H9 (cell line): ENCODE data around the gene LPCAT1. TPM values are rescaled to one million over a fixed set of nuclear protein-coding genes. Genes with fewer than 3 reads are reported as not detected.

Experiments used
- DNase-seq: peaks from one replicate; pipeline ENCODE4 v3.0.0-alpha.2; 2017
- H2AFZ ChIP-seq: one replicate; pipeline ENCODE4 v1.6.1; 2013; ENCODE audit warnings: mild to moderate bottlenecking, low read length, control low read depth, moderate library complexity
- H2AK5ac ChIP-seq: 2 replicates; pipeline ENCODE4 v1.6.1; 2013; ENCODE audit warnings: low read length, control low read depth, mixed read lengths; ENCODE audit not compliant: insufficient read length
- H2BK120ac ChIP-seq: one replicate; pipeline ENCODE4 v1.6.1; 2013; ENCODE audit warnings: low read depth, mild to moderate bottlenecking, low read length, control low read depth, inconsistent platforms; ENCODE audit not compliant: poor library complexity, severe bottlenecking
- H2BK12ac ChIP-seq: 2 replicates; pipeline ENCODE4 v1.6.1; 2013; ENCODE audit warnings: low read length, control low read depth, mixed read lengths, low read depth; ENCODE audit not compliant: insufficient read length
- H2BK15ac ChIP-seq: 2 replicates; pipeline ENCODE4 v1.6.1; 2013; ENCODE audit warnings: low read depth, low read length, control low read depth
- H2BK20ac ChIP-seq: one replicate; pipeline ENCODE4 v1.6.1; 2013; ENCODE audit warnings: low read depth, mild to moderate bottlenecking, low read length, control low read depth, inconsistent platforms; ENCODE audit not compliant: poor library complexity, severe bottlenecking
- H2BK5ac ChIP-seq: 2 replicates; pipeline ENCODE4 v1.6.1; 2013; ENCODE audit warnings: low read length, control low read depth, mixed read lengths; ENCODE audit not compliant: insufficient read length
- H3K14ac ChIP-seq: 2 replicates; pipeline ENCODE4 v1.6.1; 2013; ENCODE audit warnings: low read length, control low read depth; ENCODE audit not compliant: insufficient read depth
- H3K18ac ChIP-seq: 2 replicates; pipeline ENCODE4 v1.6.1; 2013; ENCODE audit warnings: low read depth, mild to moderate bottlenecking, mixed read lengths, low read length, control low read depth; ENCODE audit not compliant: insufficient read length
- H3K23ac ChIP-seq: 2 replicates; pipeline ENCODE4 v1.6.1; 2013; ENCODE audit warnings: low read length, control low read depth, mixed read lengths, low read depth; ENCODE audit not compliant: insufficient read length
- H3K23me2 ChIP-seq: 2 replicates; pipeline ENCODE4 v1.6.1; 2013; ENCODE audit warnings: low read depth, mild to moderate bottlenecking, mixed read lengths, low read length, control low read depth; ENCODE audit not compliant: insufficient read length, poor library complexity, severe bottlenecking
- H3K27ac ChIP-seq: 2 replicates; pipeline ENCODE4 v1.5.1; 2013; ENCODE audit warnings: low read length, control low read depth, mixed read lengths, low read depth; ENCODE audit not compliant: insufficient read length
- H3K27me3 ChIP-seq: 2 replicates; pipeline ENCODE4 v1.6.1; 2013; ENCODE audit warnings: low read length, control low read depth, inconsistent platforms; ENCODE audit not compliant: insufficient read depth
- H3K4ac ChIP-seq: 2 replicates; pipeline ENCODE4 v1.6.1; 2013; ENCODE audit warnings: low read depth, mild to moderate bottlenecking, control low read depth, inconsistent platforms, low read length, moderate library complexity
- H3K4me1 ChIP-seq: 2 replicates; pipeline ENCODE4 v1.6.1; 2013; ENCODE audit warnings: low read length, control low read depth, inconsistent platforms; ENCODE audit not compliant: insufficient read depth
- H3K4me2 ChIP-seq: 2 replicates; pipeline ENCODE4 v1.6.1; 2013; ENCODE audit warnings: low read length, control low read depth, mixed read lengths; ENCODE audit not compliant: insufficient read length, insufficient read depth
- H3K56ac ChIP-seq: 2 replicates; pipeline ENCODE4 v1.6.1; 2013; ENCODE audit warnings: low read depth, mild to moderate bottlenecking, mixed read lengths, low read length, control low read depth; ENCODE audit not compliant: insufficient read length
- H3K79me1 ChIP-seq: 2 replicates; pipeline ENCODE4 v1.6.1; 2013; ENCODE audit warnings: low read depth, mild to moderate bottlenecking, moderate library complexity, low read length, control low read depth, inconsistent platforms; ENCODE audit not compliant: insufficient read depth, poor library complexity, severe bottlenecking
- H3K79me2 ChIP-seq: 2 replicates; pipeline ENCODE4 v1.6.1; 2013; ENCODE audit warnings: low read length, control low read depth, inconsistent platforms; ENCODE audit not compliant: insufficient read depth
- H3K9ac ChIP-seq: 2 replicates; pipeline ENCODE4 v1.6.1; 2013; ENCODE audit warnings: low read length, control low read depth, mixed read lengths; ENCODE audit not compliant: insufficient read length; ENCODE audit errors: extremely low read depth
- H3K9me3 ChIP-seq: one replicate; pipeline ENCODE4 v1.6.1; 2013; ENCODE audit warnings: low read depth, low read length, inconsistent platforms; ENCODE audit not compliant: control insufficient read depth
- H3T11ph ChIP-seq: one replicate; pipeline ENCODE4 v1.6.1; 2013; ENCODE audit warnings: mild to moderate bottlenecking, low read length, control low read depth, inconsistent platforms
- H4K20me1 ChIP-seq: one replicate; pipeline ENCODE4 v1.6.1; 2013; ENCODE audit not compliant: control insufficient read depth, insufficient read length, insufficient read depth
- H4K5ac ChIP-seq: 2 replicates; pipeline ENCODE4 v1.6.1; 2013; ENCODE audit warnings: low read depth, mild to moderate bottlenecking, mixed read lengths, low read length, control low read depth; ENCODE audit not compliant: insufficient read length
- H4K8ac ChIP-seq: replicated peaks from 2 replicates; pipeline ENCODE4 v1.6.1; 2013; ENCODE audit warnings: low read length, control low read depth, mixed read lengths, low read depth; ENCODE audit not compliant: insufficient read length
- H4K91ac ChIP-seq: 2 replicates; pipeline ENCODE4 v1.6.1; 2013; ENCODE audit warnings: low read depth, mild to moderate bottlenecking, moderate library complexity, mixed read lengths, low read length, control low read depth; ENCODE audit not compliant: insufficient read length
- H3K27ac Mint-ChIP-seq, 3 experiments: 2 replicates in 2 of 3; 3 replicates in 1 of 3; pipeline ENCODE4 v1.8.0; 2020 to 2021; ENCODE audit warnings: mixed read lengths in 3 of 3, mild to moderate bottlenecking in 1 of 3, moderate library complexity in 1 of 3
- H3K27me3 Mint-ChIP-seq: 2 replicates; pipeline ENCODE4 v1.8.0; 2021; ENCODE audit warnings: low read depth, mild to moderate bottlenecking, moderate library complexity, mixed read lengths
- H3K36me3 Mint-ChIP-seq, 3 experiments: 2 replicates in 2 of 3; 3 replicates in 1 of 3; pipeline ENCODE4 v1.8.0; 2020 to 2021; ENCODE audit warnings: low read depth in 3 of 3, mixed read lengths in 3 of 3; ENCODE audit not compliant: insufficient read depth in 1 of 3
- H3K4me1 Mint-ChIP-seq, 2 experiments: 2 replicates each; pipeline ENCODE4 v1.8.0; 2020; ENCODE audit warnings: mixed read lengths in 2 of 2
- H3K4me3 Mint-ChIP-seq, 2 experiments: 2 replicates in 1 of 2; 3 replicates in 1 of 2; pipeline ENCODE4 v1.8.0; 2020 to 2021; ENCODE audit warnings: mild to moderate bottlenecking in 2 of 2, mixed read lengths in 2 of 2, moderate library complexity in 1 of 2
- H3K9me3 Mint-ChIP-seq, 2 experiments: 2 replicates in 1 of 2; 3 replicates in 1 of 2; pipeline ENCODE4 v1.8.0; 2020; ENCODE audit warnings: mild to moderate bottlenecking in 2 of 2, mixed read lengths in 2 of 2, moderate library complexity in 1 of 2
- WGBS: extraction: QIAGEN DNeasy Blood & Tissue Kit; methylation state at CpG from one replicate; pipeline ENCODE4 v1.1.7; 2013; ENCODE audit warnings: missing lambda C conversion rate, low lambda C conversion rate, mixed read lengths; ENCODE audit not compliant: insufficient read length; ENCODE audit errors: extremely low coverage; 5-methylcytosine and 5-hydroxymethylcytosine counted together
- total RNA-seq: library from RNA; stranded (reverse); gene quantifications from 2 replicates; pipeline ENCODE4 v1.2.1, GENCODE V29; 2021
- TF ChIP-seq, protein P1 (sequence below): fragments of 200-600 bp; sonication (generic); conservative IDR thresholded peaks from 3 replicates; pipeline ENCODE4 v1.8.0; 2021; ENCODE audit warnings: antibody characterized with exemption, mild to moderate bottlenecking

The LPCAT1 gene
- total RNA-seq, 1 experiment from 2014 or later, result 231 TPM

GRCh38 chr5:1547236-1547635 lies 23.5 kb upstream of the LPCAT1 start:
- DNase-seq, result no peak

More at GRCh38 chr5:1547236-1547635, 23.5 kb upstream of the LPCAT1 start:
- no peaks in the 10 kb centered on the region for H3K79me1 ChIP-seq
- H3K27me3 Mint-ChIP-seq, result peaks cover 11% of the 10 kb centered on the region
- H3K27me3 ChIP-seq, result no peaks in the 10 kb centered on the region
- no peak overlapping the region for H3K4me3 Mint-ChIP-seq
- H2BK5ac ChIP-seq, result no peak overlapping the region
- H3K18ac ChIP-seq, result no peak overlapping the region
- TF ChIP-seq, protein P1, sequence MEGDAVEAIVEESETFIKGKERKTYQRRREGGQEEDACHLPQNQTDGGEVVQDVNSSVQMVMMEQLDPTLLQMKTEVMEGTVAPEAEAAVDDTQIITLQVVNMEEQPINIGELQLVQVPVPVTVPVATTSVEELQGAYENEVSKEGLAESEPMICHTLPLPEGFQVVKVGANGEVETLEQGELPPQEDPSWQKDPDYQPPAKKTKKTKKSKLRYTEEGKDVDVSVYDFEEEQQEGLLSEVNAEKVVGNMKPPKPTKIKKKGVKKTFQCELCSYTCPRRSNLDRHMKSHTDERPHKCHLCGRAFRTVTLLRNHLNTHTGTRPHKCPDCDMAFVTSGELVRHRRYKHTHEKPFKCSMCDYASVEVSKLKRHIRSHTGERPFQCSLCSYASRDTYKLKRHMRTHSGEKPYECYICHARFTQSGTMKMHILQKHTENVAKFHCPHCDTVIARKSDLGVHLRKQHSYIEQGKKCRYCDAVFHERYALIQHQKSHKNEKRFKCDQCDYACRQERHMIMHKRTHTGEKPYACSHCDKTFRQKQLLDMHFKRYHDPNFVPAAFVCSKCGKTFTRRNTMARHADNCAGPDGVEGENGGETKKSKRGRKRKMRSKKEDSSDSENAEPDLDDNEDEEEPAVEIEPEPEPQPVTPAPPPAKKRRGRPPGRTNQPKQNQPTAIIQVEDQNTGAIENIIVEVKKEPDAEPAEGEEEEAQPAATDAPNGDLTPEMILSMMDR, result no peak
- H3K9ac ChIP-seq, result no peak overlapping the region
- no peak overlapping the region for H3K4me2 ChIP-seq
- no peak overlapping the region for H3K27ac ChIP-seq
- no peak overlapping the region for H4K5ac ChIP-seq
- no peak overlapping the region for H2BK12ac ChIP-seq
- H3K9me3 Mint-ChIP-seq, result peaks cover 0 to 2% of the 10 kb centered on the region in 2 experiments; a peak in 2 of 5 replicates
- no peak overlapping the region for H3K23ac ChIP-seq
- H2BK15ac ChIP-seq, result no peak overlapping the region
- H3K56ac ChIP-seq, result no peak overlapping the region
- no peaks in the 10 kb centered on the region for H4K20me1 ChIP-seq
- H4K8ac ChIP-seq, result no peak overlapping the region
- no peaks in the 10 kb centered on the region for H3K23me2 ChIP-seq
- no peaks in the 10 kb centered on the region for H3K4me1 ChIP-seq
- H3K27ac Mint-ChIP-seq, result no peak overlapping the region; a peak in 1 of 7 replicates
- no peak overlapping the region for H3T11ph ChIP-seq
- no peak overlapping the region for H3K4ac ChIP-seq
- WGBS, result no CpG with 5 or more reads among the region's 11 CpGs
- H4K91ac ChIP-seq, result no peak overlapping the region
- H3K79me2 ChIP-seq, result no peaks in the 10 kb centered on the region
- H3K14ac ChIP-seq, result no peak overlapping the region
- H2BK20ac ChIP-seq, result no peak overlapping the region
- no peaks in the 10 kb centered on the region for H3K9me3 ChIP-seq
- no peak overlapping the region for H2AFZ ChIP-seq
- H3K4me1 Mint-ChIP-seq, result peaks cover 4 to 6% of the 10 kb centered on the region in 2 experiments; a peak in 2 of 4 replicates
- no peak overlapping the region for H2AK5ac ChIP-seq
- H3K36me3 Mint-ChIP-seq, result no peaks in the 10 kb centered on the region
- no peak overlapping the region for H2BK120ac ChIP-seq
